Measurements from ENCODE around the gene YES1.

YES1 gene

DNA sequence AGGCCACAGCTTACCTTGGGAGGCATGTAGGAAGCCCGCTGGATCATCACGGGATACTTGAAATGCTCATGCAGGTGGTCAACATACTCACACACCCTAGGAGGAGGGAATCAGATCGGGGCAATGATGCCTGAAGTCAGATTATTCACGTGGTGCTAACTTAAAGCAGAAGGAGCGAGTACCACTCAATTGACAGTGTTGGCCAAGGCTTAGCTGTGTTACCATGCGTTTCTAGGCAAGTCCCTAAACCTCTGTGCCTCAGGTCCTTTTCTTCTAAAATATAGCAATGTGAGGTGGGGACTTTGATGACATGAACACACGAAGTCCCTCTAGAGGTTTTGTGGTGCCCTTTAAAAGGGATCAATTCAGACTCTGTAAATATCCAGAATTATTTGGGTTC lies 136.7 kb downstream of the YES1 start:
- no peaks in the 10 kb centered on the region for H3K79me2 ChIP-seq (ENCODE audit: insufficient read depth, low read length)
- no peaks in the 10 kb centered on the region for H3K27me3 ChIP-seq (ENCODE audit: insufficient read depth, low read length)
- H3K9ac ChIP-seq (ENCODE audit: low read length), result no peak overlapping the region
- H3K4me2 ChIP-seq (ENCODE audit: low read length), result no peak overlapping the region
- H3K9me3 ChIP-seq (ENCODE audit: low read length), result no peaks in the 10 kb centered on the region
- no peaks in the 10 kb centered on the region for H3F3A ChIP-seq (ENCODE audit: insufficient read depth, low read length)
- no peak overlapping the region for H2AFZ ChIP-seq (ENCODE audit: low read length)
- no peak overlapping the region for H3K27ac ChIP-seq (ENCODE audit: low read depth, low read length, poor library complexity, severe bottlenecking)
- no peaks in the 10 kb centered on the region for H3K9me2 ChIP-seq (ENCODE audit: low read depth, low read length)
- H3K4me1 ChIP-seq (ENCODE audit: insufficient read depth, low read length, severe bottlenecking), result no peaks in the 10 kb centered on the region
- H3K36me3 ChIP-seq (ENCODE audit: insufficient read depth, low read length), result peaks cover 27% of the 10 kb centered on the region
- H4K20me1 ChIP-seq (ENCODE audit: insufficient read depth, low read length), result no peaks in the 10 kb centered on the region
- H3K4me3 ChIP-seq (ENCODE audit: low read depth, low read length, poor library complexity, severe bottlenecking), result no peak overlapping the region
- TF ChIP-seq EZH2 (IDR thresholded peaks at IDR 0.05; ENCODE audit: borderline replicate concordance, low read length), result no peak
- TF ChIP-seq, protein P1, sequence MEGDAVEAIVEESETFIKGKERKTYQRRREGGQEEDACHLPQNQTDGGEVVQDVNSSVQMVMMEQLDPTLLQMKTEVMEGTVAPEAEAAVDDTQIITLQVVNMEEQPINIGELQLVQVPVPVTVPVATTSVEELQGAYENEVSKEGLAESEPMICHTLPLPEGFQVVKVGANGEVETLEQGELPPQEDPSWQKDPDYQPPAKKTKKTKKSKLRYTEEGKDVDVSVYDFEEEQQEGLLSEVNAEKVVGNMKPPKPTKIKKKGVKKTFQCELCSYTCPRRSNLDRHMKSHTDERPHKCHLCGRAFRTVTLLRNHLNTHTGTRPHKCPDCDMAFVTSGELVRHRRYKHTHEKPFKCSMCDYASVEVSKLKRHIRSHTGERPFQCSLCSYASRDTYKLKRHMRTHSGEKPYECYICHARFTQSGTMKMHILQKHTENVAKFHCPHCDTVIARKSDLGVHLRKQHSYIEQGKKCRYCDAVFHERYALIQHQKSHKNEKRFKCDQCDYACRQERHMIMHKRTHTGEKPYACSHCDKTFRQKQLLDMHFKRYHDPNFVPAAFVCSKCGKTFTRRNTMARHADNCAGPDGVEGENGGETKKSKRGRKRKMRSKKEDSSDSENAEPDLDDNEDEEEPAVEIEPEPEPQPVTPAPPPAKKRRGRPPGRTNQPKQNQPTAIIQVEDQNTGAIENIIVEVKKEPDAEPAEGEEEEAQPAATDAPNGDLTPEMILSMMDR (IDR thresholded peaks at IDR 0.05; ENCODE audit: low read length), result no peak

DNA sequence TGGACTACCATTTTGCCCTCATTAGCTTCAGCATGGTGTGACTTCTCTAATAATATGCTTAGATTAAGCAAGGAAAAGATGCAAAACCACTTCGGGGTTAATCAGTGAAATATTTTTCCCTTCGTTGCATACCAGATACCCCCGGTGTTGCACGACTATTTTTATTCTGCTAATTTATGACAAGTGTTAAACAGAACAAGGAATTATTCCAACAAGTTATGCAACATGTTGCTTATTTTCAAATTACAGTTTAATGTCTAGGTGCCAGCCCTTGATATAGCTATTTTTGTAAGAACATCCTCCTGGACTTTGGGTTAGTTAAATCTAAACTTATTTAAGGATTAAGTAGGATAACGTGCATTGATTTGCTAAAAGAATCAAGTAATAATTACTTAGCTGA lies 138.3 kb downstream of the YES1 start:
- Histone ChIP-seq H3K36me3 (ENCODE audit: insufficient read depth, low read length) (peaks cover 36% of the 10 kb centered on the region), H3K4me3 (ENCODE audit: low read depth, low read length, poor library complexity, severe bottlenecking) (no peak overlapping the region), H2AFZ (ENCODE audit: low read length) (no peak overlapping the region), H3K9ac (ENCODE audit: low read length) (no peak overlapping the region), H3K9me2 (ENCODE audit: low read depth, low read length) (no peaks in the 10 kb centered on the region), H4K20me1 (ENCODE audit: insufficient read depth, low read length) (no peaks in the 10 kb centered on the region), H3K9me3 (ENCODE audit: low read length) (no peaks in the 10 kb centered on the region), H3K27me3 (ENCODE audit: insufficient read depth, low read length) (no peaks in the 10 kb centered on the region), H3K79me2 (ENCODE audit: insufficient read depth, low read length) (no peaks in the 10 kb centered on the region), H3F3A (ENCODE audit: insufficient read depth, low read length) (no peaks in the 10 kb centered on the region), H3K27ac (ENCODE audit: low read depth, low read length, poor library complexity, severe bottlenecking) (no peak overlapping the region), H3K4me1 (ENCODE audit: insufficient read depth, low read length, severe bottlenecking) (no peaks in the 10 kb centered on the region), H3K4me2 (ENCODE audit: low read length) (no peak overlapping the region)
- TF ChIP-seq, protein P1 (IDR thresholded peaks at IDR 0.05; ENCODE audit: low read length), result no peak
- no peak for TF ChIP-seq EZH2 (IDR thresholded peaks at IDR 0.05; ENCODE audit: borderline replicate concordance, low read length)

DNA sequence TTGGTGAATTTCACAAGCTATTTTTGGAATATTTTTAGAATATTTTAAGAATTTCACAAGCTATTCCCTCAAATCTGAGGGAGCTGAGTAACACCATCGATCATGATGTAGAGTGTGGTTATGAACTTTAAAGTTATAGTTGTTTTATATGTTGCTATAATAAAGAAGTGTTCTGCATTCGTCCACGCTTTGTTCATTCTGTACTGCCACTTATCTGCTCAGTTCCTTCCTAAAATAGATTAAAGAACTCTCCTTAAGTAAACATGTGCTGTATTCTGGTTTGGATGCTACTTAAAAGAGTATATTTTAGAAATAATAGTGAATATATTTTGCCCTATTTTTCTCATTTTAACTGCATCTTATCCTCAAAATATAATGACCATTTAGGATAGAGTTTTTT lies 138.7 kb downstream of the YES1 start:
- Histone ChIP-seq H3K4me2 (ENCODE audit: low read length) (no peak overlapping the region), H3F3A (ENCODE audit: insufficient read depth, low read length) (no peaks in the 10 kb centered on the region), H3K27ac (ENCODE audit: low read depth, low read length, poor library complexity, severe bottlenecking) (no peak overlapping the region), H3K9ac (ENCODE audit: low read length) (no peak overlapping the region), H3K36me3 (ENCODE audit: insufficient read depth, low read length) (peaks cover 40% of the 10 kb centered on the region), H3K9me2 (ENCODE audit: low read depth, low read length) (no peaks in the 10 kb centered on the region), H4K20me1 (ENCODE audit: insufficient read depth, low read length) (no peaks in the 10 kb centered on the region), H3K4me1 (ENCODE audit: insufficient read depth, low read length, severe bottlenecking) (no peaks in the 10 kb centered on the region), H3K79me2 (ENCODE audit: insufficient read depth, low read length) (no peaks in the 10 kb centered on the region), H3K4me3 (ENCODE audit: low read depth, low read length, poor library complexity, severe bottlenecking) (no peak overlapping the region), H2AFZ (ENCODE audit: low read length) (no peak overlapping the region), H3K9me3 (ENCODE audit: low read length) (no peaks in the 10 kb centered on the region), H3K27me3 (ENCODE audit: insufficient read depth, low read length) (no peaks in the 10 kb centered on the region)
- TF ChIP-seq EZH2 (IDR thresholded peaks at IDR 0.05; ENCODE audit: borderline replicate concordance, low read length), result no peak
